Measurements from ENCODE around the gene CHL1. TPM values are rescaled to one million over a fixed set of nuclear protein-coding genes. Genes with fewer than 3 reads are reported as not detected.

Gene CHL1
- total RNA-seq, 4 donors from 2014 or later: 10.4 to 41.5 (median 25.4) TPM

GRCh38 chr3:339351-339750 lies 142.8 kb downstream of the CHL1 start:
- Histone ChIP-seq H3K27me3 (no peaks in the 10 kb centered on the region), H3K36me3 (no peaks in the 10 kb centered on the region), H3K9me3 (no peaks in the 10 kb centered on the region), H3K4me3 (no peak overlapping the region), H3K27ac (no peak overlapping the region), H3K4me1 (no peaks in the 10 kb centered on the region)
- TF ChIP-seq POLR2AphosphoS5 (IDR thresholded peaks at IDR 0.05) (no peak), EP300 (IDR thresholded peaks at IDR 0.05; ENCODE audit: low read depth) (no peak), CTCF (IDR thresholded peaks at IDR 0.05) (no peak), POLR2A (IDR thresholded peaks at IDR 0.05) (no peak)
- intact Hi-C loops (cut with DNase I; ENCODE audit: low total_unique reads) (no loop called here), in situ Hi-C loops (cut with MboI; ENCODE audit: low pct_ligation_motif_present in 1 of 4, low pct_unique_long_range_greater_than_20kb in 1 of 4, low sequenced_read_pairs in 3 of 4) (no loop called here)
- WGBS, 2 donors (ENCODE audit: low coverage in 1 of 2): 72 to 76% methylated on average over 5 of the region's 5 CpGs
- no peak for DNase-seq

GRCh38 chr3:341998-342397 lies 145.4 kb downstream of the CHL1 start:
- Histone ChIP-seq H3K27me3 (no peaks in the 10 kb centered on the region), H3K9me3 (no peaks in the 10 kb centered on the region), H3K36me3 (no peaks in the 10 kb centered on the region), H3K27ac (no peak overlapping the region), H3K4me3 (no peak overlapping the region), H3K4me1 (no peaks in the 10 kb centered on the region)
- no peak for DNase-seq
- 61 to 69% methylated on average over 4 of the region's 4 CpGs for WGBS, 2 donors (ENCODE audit: low coverage in 1 of 2)
- intact Hi-C loops (cut with DNase I; ENCODE audit: low total_unique reads): no loop called here
- TF ChIP-seq POLR2A (IDR thresholded peaks at IDR 0.05) (no peak), CTCF (IDR thresholded peaks at IDR 0.05) (no peak), EP300 (IDR thresholded peaks at IDR 0.05; ENCODE audit: low read depth) (no peak), POLR2AphosphoS5 (IDR thresholded peaks at IDR 0.05) (no peak)
- in situ Hi-C loops (cut with MboI; ENCODE audit: low pct_ligation_motif_present in 1 of 4, low pct_unique_long_range_greater_than_20kb in 1 of 4, low sequenced_read_pairs in 3 of 4): no loop called here

GRCh38 chr3:346186-346585 lies 149.6 kb downstream of the CHL1 start:
- Histone ChIP-seq H3K27me3 (no peaks in the 10 kb centered on the region), H3K36me3 (no peaks in the 10 kb centered on the region), H3K4me1 (no peaks in the 10 kb centered on the region), H3K4me3 (no peak overlapping the region), H3K27ac (no peak overlapping the region), H3K9me3 (no peaks in the 10 kb centered on the region)
- DNase-seq: no peak
- intact Hi-C loops (cut with DNase I; ENCODE audit: low total_unique reads) (no loop called here), in situ Hi-C loops (cut with MboI; ENCODE audit: low pct_ligation_motif_present in 1 of 4, low pct_unique_long_range_greater_than_20kb in 1 of 4, low sequenced_read_pairs in 3 of 4) (no loop called here)
- 93 to 100% methylated on average over 1 of the region's 1 CpG for WGBS, 2 donors (ENCODE audit: low coverage in 1 of 2)
- TF ChIP-seq EP300 (IDR thresholded peaks at IDR 0.05; ENCODE audit: low read depth) (no peak), POLR2AphosphoS5 (IDR thresholded peaks at IDR 0.05) (no peak), CTCF (IDR thresholded peaks at IDR 0.05) (no peak), POLR2A (IDR thresholded peaks at IDR 0.05) (no peak)

GRCh38 chr3:347581-347980 lies 151.0 kb downstream of the CHL1 start:
- 78 to 88% methylated on average over 3 of the region's 3 CpGs for WGBS, 2 donors (ENCODE audit: low coverage in 1 of 2)
- Histone ChIP-seq H3K4me3 (no peak overlapping the region), H3K27me3 (no peaks in the 10 kb centered on the region), H3K27ac (no peak overlapping the region), H3K9me3 (no peaks in the 10 kb centered on the region), H3K36me3 (no peaks in the 10 kb centered on the region), H3K4me1 (no peaks in the 10 kb centered on the region)
- no peak for TF ChIP-seq POLR2AphosphoS5 (IDR thresholded peaks at IDR 0.05)
- no peak for TF ChIP-seq POLR2A (IDR thresholded peaks at IDR 0.05)
- no peak for TF ChIP-seq EP300 (IDR thresholded peaks at IDR 0.05; ENCODE audit: low read depth)
- no peak for TF ChIP-seq CTCF (IDR thresholded peaks at IDR 0.05)
- in situ Hi-C loops (cut with MboI; ENCODE audit: low pct_ligation_motif_present in 1 of 4, low pct_unique_long_range_greater_than_20kb in 1 of 4, low sequenced_read_pairs in 3 of 4) (no loop called here), intact Hi-C loops (cut with DNase I; ENCODE audit: low total_unique reads) (no loop called here)
- DNase-seq: no peak

Data from transverse colon (tissue), 4 donors.